ENCODE data around the gene PCDHGC3.

DNA sequence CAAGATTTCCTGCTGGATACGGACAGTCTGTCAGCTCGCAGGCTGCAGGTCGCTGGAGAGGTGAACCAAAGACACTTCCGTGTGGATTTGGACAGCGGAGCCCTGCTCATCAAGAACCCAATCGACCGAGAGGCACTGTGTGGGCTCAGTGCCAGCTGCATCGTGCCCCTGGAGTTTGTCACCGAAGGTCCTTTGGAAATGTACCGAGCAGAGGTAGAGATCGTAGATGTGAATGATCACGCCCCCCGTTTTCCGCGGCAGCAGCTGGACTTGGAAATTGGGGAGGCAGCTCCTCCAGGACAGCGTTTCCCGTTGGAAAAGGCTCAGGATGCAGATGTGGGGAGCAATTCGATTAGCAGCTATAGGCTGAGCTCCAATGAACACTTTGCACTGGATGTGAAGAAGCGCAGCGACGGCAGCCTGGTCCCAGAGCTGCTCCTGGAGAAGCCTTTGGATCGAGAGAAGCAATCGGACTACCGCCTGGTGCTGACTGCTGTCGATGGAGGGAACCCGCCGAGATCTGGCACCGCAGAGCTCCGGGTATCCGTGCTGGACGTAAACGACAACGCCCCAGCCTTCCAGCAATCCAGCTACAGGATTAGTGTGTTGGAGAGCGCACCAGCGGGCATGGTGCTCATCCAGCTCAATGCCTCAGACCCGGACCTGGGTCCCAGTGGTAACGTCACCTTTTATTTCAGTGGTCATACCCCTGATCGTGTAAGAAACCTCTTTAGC is 9.7 kb downstream of the PCDHGC3 start:
- TF ChIP-seq, protein P1, sequence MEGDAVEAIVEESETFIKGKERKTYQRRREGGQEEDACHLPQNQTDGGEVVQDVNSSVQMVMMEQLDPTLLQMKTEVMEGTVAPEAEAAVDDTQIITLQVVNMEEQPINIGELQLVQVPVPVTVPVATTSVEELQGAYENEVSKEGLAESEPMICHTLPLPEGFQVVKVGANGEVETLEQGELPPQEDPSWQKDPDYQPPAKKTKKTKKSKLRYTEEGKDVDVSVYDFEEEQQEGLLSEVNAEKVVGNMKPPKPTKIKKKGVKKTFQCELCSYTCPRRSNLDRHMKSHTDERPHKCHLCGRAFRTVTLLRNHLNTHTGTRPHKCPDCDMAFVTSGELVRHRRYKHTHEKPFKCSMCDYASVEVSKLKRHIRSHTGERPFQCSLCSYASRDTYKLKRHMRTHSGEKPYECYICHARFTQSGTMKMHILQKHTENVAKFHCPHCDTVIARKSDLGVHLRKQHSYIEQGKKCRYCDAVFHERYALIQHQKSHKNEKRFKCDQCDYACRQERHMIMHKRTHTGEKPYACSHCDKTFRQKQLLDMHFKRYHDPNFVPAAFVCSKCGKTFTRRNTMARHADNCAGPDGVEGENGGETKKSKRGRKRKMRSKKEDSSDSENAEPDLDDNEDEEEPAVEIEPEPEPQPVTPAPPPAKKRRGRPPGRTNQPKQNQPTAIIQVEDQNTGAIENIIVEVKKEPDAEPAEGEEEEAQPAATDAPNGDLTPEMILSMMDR (IDR thresholded peaks at IDR 0.05; ENCODE audit: low read depth, low read length, poor library complexity, severe bottlenecking): no peak
- no peak for TF ChIP-seq EZH2phosphoT487 (IDR thresholded peaks at IDR 0.05; ENCODE audit: borderline replicate concordance, low read length)

All from DOHH2 (cell line).